ENCODE data around the gene ENPEP.
"Not testable (repeated sequence)": the region's sequence is repeated elsewhere in the genome, so short reads cannot be mapped to it uniquely, and the experiment has no call there.

The ENPEP gene

GRCh38 chr4:110484767-110485166 is 8.8 kb downstream of the ENPEP start:
- DNase-seq = no peak

GRCh38 chr4:110485452-110485851 is 9.5 kb downstream of the ENPEP start:
- DNase-seq = no peak

- DNase-seq = no peak
These were observed 10.3 kb downstream of the ENPEP start for GRCh38 chr4:110486256-110486655.

GRCh38 chr4:110486850-110487249 is 10.9 kb downstream of the ENPEP start:
- not testable (repeated sequence) for DNase-seq

- no peak for DNase-seq
These were observed 11.9 kb downstream of the ENPEP start for GRCh38 chr4:110487873-110488272.

GRCh38 chr4:110489901-110490508 is 14.1 kb downstream of the ENPEP start:
- no peak for DNase-seq

- DNase-seq = no peak
These were observed 16.6 kb downstream of the ENPEP start for GRCh38 chr4:110492522-110492921.

GRCh38 chr4:110493520-110493919 is 17.6 kb downstream of the ENPEP start:
- no peak for DNase-seq

- DNase-seq = no peak
These were observed 22.5 kb downstream of the ENPEP start for GRCh38 chr4:110498420-110498819.

- DNase-seq = no peak
These were observed 23.2 kb downstream of the ENPEP start for GRCh38 chr4:110499126-110499525.

GRCh38 chr4:110501826-110502225 is 25.9 kb downstream of the ENPEP start:
- DNase-seq = no peak

GRCh38 chr4:110503270-110504083 is 27.5 kb downstream of the ENPEP start:
- no peak for DNase-seq

GRCh38 chr4:110504084-110504435 is 28.1 kb downstream of the ENPEP start:
- no peak for DNase-seq

GRCh38 chr4:110505440-110505839 is 29.5 kb downstream of the ENPEP start:
- no peak for DNase-seq

- no peak for DNase-seq
These were observed 33.1 kb downstream of the ENPEP start for GRCh38 chr4:110508827-110509710.

- DNase-seq = no peak
These were observed 34.3 kb downstream of the ENPEP start for GRCh38 chr4:110510277-110510676.

- DNase-seq = peak; percentile 30
These were observed 35.1 kb downstream of the ENPEP start for GRCh38 chr4:110510955-110511544.

GRCh38 chr4:110512901-110513300 is 36.9 kb downstream of the ENPEP start:
- no peak for DNase-seq

- no peak for DNase-seq
These were observed 39.0 kb downstream of the ENPEP start for GRCh38 chr4:110514889-110515479.

- DNase-seq = no peak
These were observed 39.7 kb downstream of the ENPEP start for GRCh38 chr4:110515676-110516075.

- peak; percentile 18 for DNase-seq
These were observed 40.4 kb downstream of the ENPEP start for GRCh38 chr4:110516106-110516922.
